ENCODE results near the gene CNOT9.
A peak's percentile ranks its signal among the peaks of the same experiment; 100 is the strongest.

The CNOT9 gene

GRCh38 chr2:218607436-218608115 lies 38.9 kb downstream of the CNOT9 start, which contains the start of gene PLCD4:
TSS of gene PLCD4 (plus strand) at chr2:218607899. CDS start at chr2:218615740, 7,841 bp downstream.
- H3K4me3 ChIP-seq (ENCODE audit: low read length): peak within 1 kb of the TSS; percentile 15
- TF ChIP-seq CTCF (IDR thresholded peaks at IDR 0.05; ENCODE audit: insufficient read depth, low read depth, low read length, missing control alignments): peak; percentile 25

GRCh38 chr2:218615868-218616315 lies 47.3 kb downstream of the CNOT9 start:
- TF ChIP-seq CTCF (IDR thresholded peaks at IDR 0.05; ENCODE audit: insufficient read depth, low read depth, low read length, missing control alignments): no peak
- H3K4me3 ChIP-seq (ENCODE audit: low read length): no peak overlapping the region
- DNase-seq (ENCODE audit: low read depth): no peak

More at GRCh38 chr2:218607436-218608115, 38.9 kb downstream of the CNOT9 start, which contains the start of gene PLCD4:
- DNase-seq (ENCODE audit: low read depth): peak; percentile 88

GRCh38 chr2:218618102-218618860 lies 49.6 kb downstream of the CNOT9 start:
- TF ChIP-seq CTCF (IDR thresholded peaks at IDR 0.05; ENCODE audit: insufficient read depth, low read depth, low read length, missing control alignments): peak; percentile 43
- H3K4me3 ChIP-seq (ENCODE audit: low read length): no peak overlapping the region
- peak; percentile 30 for DNase-seq (ENCODE audit: low read depth)

GRCh38 chr2:218621007-218621406 lies 52.4 kb downstream of the CNOT9 start:
- TF ChIP-seq CTCF (IDR thresholded peaks at IDR 0.05; ENCODE audit: insufficient read depth, low read depth, low read length, missing control alignments): no peak
- DNase-seq (ENCODE audit: low read depth): no peak
- H3K4me3 ChIP-seq (ENCODE audit: low read length): no peak overlapping the region

- no peak for DNase-seq (ENCODE audit: low read depth)
- no peak overlapping the region for H3K4me3 ChIP-seq (ENCODE audit: low read length)
- no peak for TF ChIP-seq CTCF (IDR thresholded peaks at IDR 0.05; ENCODE audit: insufficient read depth, low read depth, low read length, missing control alignments)
Measured at GRCh38 chr2:218622606-218623365, 54.1 kb downstream of the CNOT9 start.

- DNase-seq (ENCODE audit: low read depth): no peak
- H3K4me3 ChIP-seq (ENCODE audit: low read length): no peak overlapping the region
- TF ChIP-seq CTCF (IDR thresholded peaks at IDR 0.05; ENCODE audit: insufficient read depth, low read depth, low read length, missing control alignments): no peak
Measured at GRCh38 chr2:218623366-218623705, 54.7 kb downstream of the CNOT9 start.

Data from epithelial cell of esophagus (primary cell).